GM18909 (cell line): ENCODE measurements around the gene SNAI1.
A peak's percentile ranks its signal among the peaks of the same experiment; 100 is the strongest.
"Not testable (repeated sequence)": the region's sequence is repeated elsewhere in the genome, so short reads cannot be mapped to it uniquely, and the experiment has no call there.

Source experiments
- ATAC-seq: cut with Tn5 transposase; IDR thresholded peaks from one replicate; pipeline ENCODE4 v1.9.1; 2021; ENCODE audit warnings: mild to moderate bottlenecking; ENCODE audit not compliant: unreplicated experiment, poor library complexity

Gene SNAI1

DNA sequence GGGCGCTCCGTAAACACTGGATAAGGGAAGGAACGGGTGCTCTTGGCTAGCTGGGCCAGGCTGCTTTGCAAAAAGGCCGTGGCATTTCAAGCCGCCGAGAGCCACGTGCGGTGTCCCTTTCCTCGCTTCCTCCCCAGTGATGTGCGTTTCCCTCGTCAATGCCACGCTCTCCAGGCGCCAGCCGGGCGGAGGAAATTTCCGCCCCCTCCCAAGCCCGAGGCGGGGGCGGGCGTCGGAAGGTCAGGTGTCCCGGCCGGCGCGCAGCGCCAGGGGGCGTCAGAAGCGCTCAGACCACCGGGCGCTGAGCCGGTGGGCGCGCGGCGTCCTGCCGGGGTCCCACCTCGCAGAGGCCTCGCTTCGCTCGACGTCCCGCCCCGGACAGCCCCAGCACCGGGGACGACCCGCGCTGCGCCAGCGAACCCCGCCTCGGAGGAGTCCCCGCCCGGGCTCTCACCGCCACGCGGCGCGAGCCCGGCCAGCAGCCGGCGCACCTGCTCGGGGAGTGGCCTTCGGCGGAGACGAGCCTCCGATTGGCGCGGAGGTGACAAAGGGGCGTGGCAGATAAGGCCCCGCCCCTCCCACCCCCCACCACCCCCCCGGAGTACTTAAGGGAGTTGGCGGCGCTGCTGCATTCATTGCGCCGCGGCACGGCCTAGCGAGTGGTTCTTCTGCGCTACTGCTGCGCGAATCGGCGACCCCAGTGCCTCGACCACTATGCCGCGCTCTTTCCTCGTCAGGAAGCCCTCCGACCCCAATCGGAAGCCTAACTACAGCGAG lies at the start of gene SNAI1:
Gene SNAI1 (plus strand): TSS at position 635 of the 777 bp plus-strand sequence. CDS start 80 bp downstream, at position 715.
- ATAC-seq: peak; percentile 80

DNA sequence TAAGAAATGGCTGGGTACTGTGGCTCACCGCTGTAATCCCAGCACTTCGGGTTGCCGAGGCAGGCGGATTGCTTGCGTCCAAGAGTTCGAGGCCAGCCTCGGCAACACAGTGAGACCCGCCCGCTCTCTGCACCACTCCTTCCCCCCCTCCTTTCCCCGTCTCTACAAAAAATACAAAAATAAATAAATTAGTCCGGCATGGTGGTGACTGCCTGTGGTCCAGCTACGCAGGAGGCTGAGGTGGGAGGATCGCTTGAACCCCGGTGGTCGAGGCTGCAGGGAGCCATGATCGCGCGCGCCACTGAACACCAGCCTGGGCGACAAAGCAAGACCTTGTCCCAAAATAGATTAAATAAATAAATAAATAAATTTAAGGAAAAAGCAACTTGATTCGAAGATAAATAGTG lies 47.0 kb upstream of the SNAI1 start:
- ATAC-seq: peak; percentile 5

DNA sequence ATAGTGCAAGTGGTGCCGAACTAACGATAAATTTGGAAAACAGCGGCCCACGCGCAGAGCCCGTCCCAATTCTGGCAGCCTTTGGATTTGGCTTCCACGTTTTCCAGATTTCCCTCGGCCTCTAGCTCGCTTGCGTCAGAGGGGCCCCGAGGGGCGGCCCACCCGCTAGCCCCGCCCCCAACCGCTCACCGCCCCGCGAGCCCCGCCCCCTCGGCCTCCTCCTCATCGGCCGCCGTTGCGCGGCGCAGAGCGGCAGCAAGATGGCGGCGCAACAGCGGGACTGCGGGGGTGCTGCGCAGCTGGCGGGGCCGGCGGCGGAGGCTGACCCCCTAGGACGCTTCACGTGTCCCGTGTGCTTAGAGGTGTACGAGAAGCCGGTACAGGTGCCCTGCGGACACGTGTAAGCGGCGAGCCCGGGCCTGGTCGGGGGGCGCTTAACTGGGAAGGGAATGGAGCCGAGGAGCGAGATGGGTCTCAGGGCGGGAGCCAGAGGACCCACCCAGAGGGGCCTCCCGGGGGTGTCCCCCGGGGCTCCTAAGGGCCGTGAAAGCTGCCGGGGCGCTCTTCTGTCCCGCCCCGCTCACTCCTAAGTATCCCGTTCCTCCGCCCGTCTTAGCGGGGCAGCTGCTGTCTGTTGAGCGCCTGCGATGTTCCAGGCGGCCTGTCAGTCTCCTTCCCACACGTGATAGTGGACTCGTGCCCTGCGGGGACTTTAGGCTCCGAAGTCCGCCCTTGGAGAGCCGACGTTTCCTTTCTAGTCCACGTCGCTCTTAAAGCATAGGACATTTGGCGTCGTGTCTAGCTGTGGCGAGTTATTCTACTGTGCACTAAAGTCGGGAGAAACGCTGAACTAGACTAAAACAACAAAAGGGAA lies 46.4 kb upstream of the SNAI1 start, which contains the start of gene RNF114:
Gene RNF114 (plus strand): TSS at position 245 of the 874 bp plus-strand sequence. CDS start 16 bp downstream, at position 261.
- ATAC-seq: peak; percentile 61

DNA sequence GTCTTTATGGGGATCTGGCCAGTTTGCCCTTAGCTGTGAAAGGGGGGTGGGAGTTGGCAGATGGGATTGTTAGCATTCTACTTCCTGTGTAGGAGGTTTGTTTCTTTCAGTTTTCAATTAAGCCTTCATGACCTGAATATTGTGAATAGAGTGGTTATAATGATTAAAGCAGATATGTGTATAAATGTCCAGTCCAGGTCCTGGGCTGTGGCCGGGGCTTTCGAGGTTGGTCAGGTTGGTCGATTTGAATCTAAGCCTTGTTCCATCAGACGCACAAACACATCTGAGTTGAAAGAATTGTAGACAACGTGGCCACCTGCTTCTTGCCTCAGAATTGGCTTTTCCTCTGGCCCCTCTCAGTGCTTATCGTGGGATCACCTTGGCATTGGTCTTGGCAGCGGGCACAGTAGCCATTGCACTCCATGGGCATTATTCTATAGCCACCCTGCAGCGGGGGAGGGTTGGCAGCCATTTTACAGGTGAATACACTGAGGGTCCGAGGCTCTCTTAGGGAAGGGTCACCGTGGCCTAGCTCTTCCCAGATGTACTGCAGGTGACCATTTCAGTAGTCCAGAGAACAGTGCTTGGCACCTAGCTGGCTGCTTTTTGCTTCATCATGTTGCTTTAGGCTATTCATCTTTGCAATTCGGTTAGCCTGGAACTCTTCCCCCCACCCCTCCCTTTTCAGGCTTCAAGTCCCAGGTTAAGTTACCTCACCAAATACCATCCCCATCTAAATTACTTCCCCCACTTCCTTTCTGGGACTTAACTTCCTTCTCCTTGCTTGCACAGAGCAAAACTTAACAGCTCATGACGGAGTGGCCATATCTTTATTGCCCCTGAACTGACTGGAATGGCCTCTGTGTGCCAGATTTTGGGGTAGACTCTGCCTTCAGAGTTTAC lies 45.5 kb upstream of the SNAI1 start:
- ATAC-seq: peak; percentile 11

DNA sequence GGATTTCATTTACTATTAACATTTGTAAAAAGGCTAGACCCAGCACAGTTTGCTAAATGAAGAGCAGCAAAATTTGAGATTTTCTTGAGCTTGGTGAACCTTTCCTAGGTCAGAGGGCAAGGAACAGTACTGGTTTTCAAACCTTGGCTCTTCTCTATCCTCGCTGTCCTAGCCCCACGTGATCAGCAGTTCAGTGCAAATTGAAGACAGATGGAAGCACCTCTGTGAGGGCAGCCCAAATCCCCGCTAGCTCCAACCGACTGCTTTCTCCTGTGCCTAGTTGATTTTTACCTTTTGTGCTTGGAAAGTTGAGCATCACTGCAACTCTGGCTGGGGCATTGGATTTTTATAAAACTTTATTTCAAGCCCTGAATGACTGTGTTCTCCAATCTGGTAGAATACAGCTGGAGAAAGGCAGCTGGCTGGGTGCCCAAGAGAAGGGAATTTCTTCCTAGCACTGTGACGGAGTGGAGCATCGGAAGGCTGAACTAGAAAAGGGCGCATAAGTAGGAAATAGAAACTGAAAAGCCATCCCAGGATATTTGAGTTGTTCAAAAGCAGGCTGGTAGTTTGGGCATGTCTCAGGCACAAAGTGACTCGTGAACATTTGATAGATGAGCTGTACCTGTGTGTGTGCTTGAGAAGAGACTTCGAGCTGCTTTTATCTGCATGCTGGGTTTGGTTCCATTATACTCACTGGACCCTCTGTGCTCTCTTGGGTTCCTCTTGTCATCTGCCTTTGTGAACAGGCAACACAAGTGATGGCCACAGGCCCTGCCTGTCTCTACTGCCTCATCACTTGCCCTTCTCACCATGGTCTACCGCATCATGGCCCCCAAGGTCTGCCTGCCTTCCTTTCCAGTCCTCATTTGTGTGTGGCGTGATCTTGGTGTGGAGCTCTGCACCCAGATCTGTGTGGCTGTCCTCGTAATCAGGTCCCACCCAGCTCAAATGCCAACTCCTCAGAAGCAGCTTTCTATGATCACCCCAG lies 44.3 kb upstream of the SNAI1 start:
- ATAC-seq: no peak

DNA sequence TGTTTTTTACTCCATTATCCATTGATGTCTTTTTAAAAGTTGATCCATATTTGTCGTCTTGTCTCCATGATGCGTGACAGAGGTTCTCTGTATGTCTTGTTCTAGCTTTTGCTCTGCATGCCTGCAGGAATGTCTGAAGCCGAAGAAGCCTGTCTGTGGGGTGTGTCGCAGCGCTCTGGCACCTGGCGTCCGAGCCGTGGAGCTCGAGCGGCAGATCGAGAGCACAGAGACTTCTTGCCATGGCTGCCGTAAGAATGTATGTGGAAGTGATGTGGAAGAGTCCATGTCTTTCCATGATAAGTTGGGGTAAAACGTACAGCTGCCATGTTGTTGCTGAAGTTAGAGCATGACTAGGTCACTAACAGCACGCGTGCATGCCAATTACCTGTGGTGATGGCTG lies 41.3 kb upstream of the SNAI1 start:
- ATAC-seq: no peak

DNA sequence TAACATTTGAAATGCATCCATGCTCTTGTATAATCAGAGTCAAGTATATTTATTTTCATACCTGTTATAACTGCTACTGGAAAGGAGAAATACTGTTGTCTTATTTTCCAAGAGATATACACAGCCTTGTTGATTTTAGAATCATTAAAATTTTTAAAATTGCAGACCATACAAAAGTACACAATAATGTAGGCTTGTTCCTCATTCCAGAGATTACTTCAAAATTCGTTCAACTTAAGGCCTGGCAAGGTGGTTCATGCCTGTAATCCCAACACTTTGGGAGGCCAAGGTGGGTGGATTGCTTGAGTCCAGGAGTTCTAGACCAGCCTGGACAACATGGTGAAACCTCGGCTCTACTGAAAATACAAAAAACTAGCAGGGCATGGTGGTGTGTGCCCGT lies 40.5 kb upstream of the SNAI1 start:
- ATAC-seq: no peak

DNA sequence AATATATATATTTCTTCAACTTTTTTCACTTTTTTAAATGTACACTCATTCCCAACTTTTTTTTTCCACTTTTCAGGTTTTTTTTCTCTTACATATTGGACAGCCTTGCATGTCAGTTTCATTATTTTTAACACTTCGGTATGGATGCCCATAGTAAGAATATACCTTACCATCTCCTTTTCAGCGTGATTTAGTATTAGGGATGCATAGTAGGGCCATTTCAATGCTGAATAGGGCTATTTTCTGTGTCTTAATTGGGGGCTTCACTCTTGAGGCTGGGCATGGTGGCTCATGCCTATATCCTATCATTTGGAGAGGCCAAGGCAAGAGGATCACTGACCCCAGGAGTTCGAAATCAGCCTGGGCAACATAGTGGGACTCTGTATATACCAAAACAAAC lies 39.8 kb upstream of the SNAI1 start:
- no peak for ATAC-seq

DNA sequence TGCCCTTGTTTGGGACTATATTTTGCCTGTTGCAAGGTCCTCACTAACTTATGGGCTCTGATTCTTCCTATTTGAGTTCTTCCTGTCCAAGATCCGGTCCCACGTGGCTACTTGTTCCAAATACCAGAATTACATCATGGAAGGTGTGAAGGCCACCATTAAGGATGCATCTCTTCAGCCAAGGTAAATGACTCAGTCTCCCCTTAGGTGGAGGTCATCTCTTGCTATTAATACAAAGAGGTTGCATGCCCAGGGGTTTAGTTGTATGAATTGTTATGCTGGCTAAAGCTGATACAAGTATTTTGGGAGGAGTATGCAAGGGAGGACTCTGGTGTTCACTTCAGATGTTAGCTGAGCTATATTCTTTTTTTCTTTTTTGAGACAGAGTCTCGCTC lies 37.5 kb upstream of the SNAI1 start:
- ATAC-seq: no peak

DNA sequence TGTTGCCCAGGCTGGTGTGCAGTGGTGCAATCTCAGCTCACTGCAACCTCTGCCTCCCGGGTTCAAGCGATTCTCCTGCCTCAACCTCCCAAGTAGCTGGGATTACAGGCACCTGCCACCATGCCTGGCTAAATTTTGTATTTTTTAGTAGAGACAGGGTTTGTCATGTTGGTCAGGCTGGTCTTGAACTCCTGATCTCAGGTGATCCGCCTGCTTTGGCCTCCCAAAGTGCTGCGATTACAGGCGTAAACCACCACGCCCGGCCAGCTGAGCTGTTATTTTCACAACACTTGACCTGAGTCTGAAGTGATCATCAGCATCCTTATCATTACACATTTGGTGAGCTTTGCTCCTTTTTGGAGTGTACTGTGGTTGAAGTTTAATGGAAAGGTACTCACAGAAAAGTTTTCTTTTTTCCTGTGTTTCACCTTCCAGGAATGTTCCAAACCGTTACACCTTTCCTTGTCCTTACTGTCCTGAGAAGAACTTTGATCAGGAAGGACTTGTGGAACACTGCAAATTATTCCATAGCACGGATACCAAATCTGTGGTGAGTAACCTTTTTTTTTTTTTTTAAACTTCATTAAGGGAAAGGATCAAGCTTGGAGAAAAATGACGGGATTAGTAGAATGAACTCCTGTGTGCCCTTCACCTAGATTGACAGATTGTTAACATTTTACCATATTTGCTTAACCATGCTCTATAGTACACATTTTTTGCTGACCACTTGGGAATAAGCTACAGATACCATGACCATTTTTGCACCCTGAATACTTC lies 36.9 kb upstream of the SNAI1 start:
- ATAC-seq: no peak

DNA sequence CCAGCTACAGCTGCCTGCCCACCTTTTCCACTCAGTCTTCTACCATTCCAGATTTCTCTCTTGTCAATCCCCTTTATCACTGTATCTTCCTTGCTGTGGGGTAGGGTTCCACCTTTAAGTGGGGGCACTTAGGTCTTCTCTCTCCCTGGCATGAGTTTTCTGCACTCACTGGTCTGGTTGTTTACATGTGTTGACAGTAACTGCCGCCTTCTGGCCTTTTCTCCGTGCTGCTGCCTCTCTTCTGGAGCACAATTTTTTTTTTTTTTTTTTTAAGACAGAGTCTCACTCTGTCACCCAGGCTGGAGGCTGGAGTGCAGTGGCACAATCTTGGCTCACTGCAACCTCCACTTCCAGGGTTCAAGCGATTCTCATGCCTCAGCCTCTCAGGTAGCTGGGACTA lies 34.6 kb upstream of the SNAI1 start:
- ATAC-seq: no peak

DNA sequence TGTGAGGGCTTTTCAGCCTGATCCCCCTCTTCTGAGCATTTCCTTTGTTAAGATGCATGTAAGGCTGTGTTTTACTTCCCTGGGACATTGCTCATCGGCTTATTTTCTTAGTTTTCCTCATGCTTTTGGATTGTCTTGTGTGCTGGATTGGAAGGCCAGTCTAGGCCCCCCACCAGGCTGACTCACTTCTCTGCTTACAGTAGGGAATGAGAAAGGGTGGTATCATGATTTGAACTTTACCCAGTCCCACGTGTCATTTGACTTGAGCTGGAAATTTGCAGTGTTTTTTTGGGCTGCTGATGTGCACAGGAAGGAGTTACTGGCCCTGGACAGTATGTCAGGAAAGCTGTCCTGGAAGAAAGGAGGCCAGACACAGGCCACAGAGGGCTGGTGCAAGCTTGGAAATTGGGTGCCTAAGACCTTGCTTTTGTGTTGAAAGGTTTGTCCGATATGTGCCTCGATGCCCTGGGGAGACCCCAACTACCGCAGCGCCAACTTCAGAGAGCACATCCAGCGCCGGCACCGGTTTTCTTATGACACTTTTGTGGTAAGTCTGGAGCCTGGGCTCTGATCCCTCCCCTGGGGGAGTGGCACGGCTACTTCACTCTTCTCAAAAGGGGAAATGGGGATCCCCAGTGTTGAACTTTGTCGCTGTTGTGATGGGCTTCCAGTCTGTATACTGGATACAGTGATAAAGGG lies 33.8 kb upstream of the SNAI1 start:
- ATAC-seq: no peak

DNA sequence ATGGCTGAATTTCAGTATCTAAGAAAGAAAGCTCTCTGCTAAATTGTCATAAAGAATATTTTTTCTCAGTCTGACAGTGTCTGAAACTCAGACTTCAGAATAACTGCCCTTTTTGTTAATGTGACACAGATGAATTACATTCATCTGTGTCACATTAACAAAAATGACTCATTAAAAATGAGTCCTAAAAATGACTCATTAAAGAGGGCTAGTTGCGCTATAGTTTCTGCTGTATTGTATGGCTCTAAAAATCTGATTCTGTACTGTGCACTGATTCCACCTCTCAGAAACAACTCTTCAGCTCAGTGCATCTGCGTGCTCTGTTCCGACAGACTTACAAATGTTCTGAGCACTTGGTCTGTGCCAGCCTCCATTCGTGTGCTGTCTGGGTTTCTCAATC lies 31.6 kb upstream of the SNAI1 start:
- ATAC-seq: no peak

DNA sequence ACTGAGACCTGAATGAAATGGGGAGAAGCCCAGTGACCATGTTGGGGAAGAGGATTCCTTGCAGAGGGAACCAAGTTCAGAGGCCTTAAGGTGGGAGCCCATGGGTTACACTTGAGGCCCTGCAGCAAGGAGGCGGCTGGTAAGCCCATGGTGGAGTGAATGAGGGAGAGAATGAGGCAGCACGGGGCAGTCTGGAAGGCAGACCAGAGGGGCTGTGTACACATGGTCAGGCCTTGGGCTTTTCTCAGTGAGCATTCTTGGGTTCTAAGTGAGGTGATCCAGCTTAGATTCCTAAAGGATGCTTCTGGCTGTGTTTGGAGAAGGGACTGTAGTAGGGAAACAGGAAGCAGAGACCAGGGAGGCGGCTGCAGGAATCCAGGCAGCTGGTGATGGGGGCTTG lies 27.6 kb upstream of the SNAI1 start:
- ATAC-seq: no peak

DNA sequence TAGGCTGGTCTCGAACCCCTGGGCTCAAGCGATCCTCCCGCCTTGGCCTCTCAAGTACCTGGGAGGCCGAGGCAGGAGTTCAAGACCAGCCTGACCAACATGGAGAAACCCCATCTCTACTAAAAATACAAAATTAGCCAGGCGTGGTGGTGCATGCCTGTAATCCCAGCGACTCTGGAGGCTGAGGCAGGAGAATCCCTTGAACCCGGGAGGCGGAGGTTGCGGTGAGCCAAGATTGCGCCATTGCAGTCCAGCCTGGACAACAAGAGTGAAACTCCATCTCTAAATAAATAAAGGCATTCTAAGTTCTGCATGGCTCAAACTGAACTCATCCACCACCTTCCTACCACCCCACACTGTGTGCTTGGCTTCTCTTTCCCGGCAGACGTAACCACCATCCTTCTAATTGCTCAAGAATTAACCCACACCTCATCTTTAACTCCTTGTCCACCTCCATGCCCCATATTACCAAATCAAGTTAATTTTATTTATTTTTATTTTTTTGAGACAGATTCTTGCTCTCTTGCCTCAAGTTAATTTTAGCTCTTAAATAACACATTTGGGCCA lies 26.9 kb upstream of the SNAI1 start:
- not testable (repeated sequence) for ATAC-seq

DNA sequence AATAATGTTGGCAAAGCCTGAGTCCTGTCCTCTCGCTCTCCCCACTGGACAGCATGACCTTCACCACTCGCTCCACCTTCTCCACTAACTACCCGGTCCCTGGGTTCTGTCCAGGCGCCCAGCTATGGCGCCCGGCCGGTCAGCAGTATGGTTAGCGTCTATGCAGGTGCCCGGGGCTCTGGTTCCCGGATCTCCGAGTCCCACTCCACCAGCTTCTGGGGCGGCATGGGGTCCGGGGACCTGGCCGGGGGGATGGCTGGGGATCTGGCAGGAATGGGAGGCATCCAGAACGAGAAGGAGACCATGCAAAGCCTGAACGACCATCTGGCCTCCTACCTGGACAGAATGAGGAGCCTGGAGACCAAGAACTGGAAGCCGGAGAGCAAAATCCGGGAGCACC lies 26.1 kb upstream of the SNAI1 start:
- no peak for ATAC-seq

DNA sequence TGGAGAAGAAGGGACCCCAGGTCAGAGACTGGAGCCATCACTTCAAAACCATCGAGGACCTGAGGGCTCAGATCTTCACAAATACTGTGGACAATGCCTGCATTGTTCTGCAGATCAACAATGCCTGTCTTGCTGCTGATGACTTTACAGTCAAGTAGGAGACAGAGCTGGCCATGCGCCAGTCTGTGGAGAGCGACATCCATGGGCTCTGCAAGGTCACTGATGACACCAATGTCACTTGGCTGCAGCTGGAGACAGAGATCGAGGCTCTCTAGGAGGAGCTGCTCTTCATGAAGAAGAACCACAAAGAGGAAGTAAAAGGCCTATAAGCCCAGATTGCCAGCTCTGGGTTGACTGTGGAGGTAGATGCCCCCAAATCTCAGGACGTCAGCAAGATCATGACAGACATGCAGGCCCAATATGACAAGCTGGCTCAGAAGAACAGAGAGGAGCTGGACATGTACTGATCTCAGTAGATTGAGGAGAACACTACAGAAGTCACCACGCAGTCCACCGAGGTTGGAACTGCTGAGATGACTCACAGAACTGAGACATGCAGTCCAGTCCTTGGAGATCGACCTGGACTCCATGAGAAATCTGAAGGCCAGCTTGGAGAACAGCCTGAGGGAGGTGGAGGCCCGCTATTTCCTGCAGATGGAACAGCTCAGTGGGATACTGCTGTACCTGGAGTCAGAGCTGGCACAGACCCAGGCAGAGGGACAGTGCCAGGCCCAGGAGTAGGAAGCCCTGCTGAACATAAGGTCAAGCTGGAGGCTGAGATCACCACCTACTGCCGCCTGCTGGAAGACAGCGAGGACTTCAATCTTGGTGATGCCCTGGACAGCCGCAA lies 25.5 kb upstream of the SNAI1 start:
- ATAC-seq: not testable (repeated sequence)
